Skeletal muscle satellite cell (primary cell): ENCODE results near the gene TUG1. TPM values are rescaled to one million over a fixed set of nuclear protein-coding genes. Genes with fewer than 3 reads are reported as not detected.

Experiments used
- H3K27me3 ChIP-seq: 2 replicates; pipeline ENCODE4 v1.7.0; 2013; ENCODE audit warnings: low read length; ENCODE audit not compliant: control insufficient read depth, insufficient read depth
- H3K36me3 ChIP-seq: 2 replicates; pipeline ENCODE4 v1.7.0; 2013; ENCODE audit warnings: mild to moderate bottlenecking, control low read depth, low read length; ENCODE audit not compliant: insufficient read depth
- H3K4me1 ChIP-seq: 2 replicates; pipeline ENCODE4 v1.7.0; 2013; ENCODE audit warnings: low read length; ENCODE audit not compliant: control insufficient read depth, insufficient read depth
- H3K4me2 ChIP-seq: 2 replicates; pipeline ENCODE4 v1.7.0; 2013; ENCODE audit warnings: mild to moderate bottlenecking, low read length
- H3K4me3 ChIP-seq: 2 replicates; pipeline ENCODE4 v1.7.0; 2013; ENCODE audit warnings: low read length
- H3K9ac ChIP-seq: 2 replicates; pipeline ENCODE4 v1.7.0; 2013; ENCODE audit warnings: mild to moderate bottlenecking, low read depth, low read length, moderate library complexity
- H3K9me3 ChIP-seq: replicated peaks from 2 replicates; pipeline ENCODE4 v1.7.0; 2013; ENCODE audit warnings: mild to moderate bottlenecking, control low read depth, low read length
- total RNA-seq: library from RNA; depleted of rRNA; stranded (reverse); fragments of >200 nt; gene quantifications from 2 replicates; pipeline ENCODE4 v1.2.3, GENCODE V29; 2012; rRNA removed

Gene TUG1
- 41.3 and 43.1 TPM in 2 replicates for total RNA-seq

DNA sequence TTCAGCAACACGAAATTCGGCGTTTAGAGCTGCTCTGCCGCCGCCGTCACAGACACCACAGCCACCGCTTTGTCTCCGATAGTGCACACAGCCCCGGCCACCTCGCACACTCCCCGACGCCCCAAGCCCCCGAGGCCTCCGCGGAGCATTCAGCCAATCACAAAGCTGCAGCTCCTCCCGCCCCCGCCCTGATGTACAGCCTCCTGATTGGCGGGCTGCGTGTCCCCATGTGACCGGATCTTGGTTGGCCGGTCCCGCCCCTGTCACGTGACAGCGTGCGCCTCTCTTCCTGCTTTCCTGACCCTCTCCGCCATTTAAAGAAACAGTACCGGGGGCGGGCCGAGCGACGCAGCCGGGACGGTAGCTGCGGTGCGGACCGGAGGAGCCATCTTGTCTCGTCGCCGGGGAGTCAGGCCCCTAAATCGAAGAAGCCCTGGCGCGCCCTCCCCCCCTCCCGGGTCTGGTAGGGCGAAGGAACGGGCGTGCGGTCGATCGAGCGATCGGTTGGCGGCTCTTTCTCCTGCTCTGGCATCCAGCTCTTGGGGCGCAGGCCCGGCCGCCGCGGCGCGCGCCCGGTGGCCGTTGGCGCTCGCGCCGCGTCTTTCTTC lies at the start of gene TUG1:
TUG1 (plus strand) TSS at position 342 of the 608 bp plus-strand sequence.
- H3K4me1 ChIP-seq, result peaks cover 23% of the 10 kb centered on the region
- H3K36me3 ChIP-seq, result peaks cover 36% of the 10 kb centered on the region
- peak within 1 kb of the TSS; percentile 95 for H3K9ac ChIP-seq
- H3K9me3 ChIP-seq, result no peaks in the 10 kb centered on the region
- peak within 1 kb of the TSS; percentile 86 for H3K4me3 ChIP-seq
- H3K27me3 ChIP-seq, result no peaks in the 10 kb centered on the region
- peak within 1 kb of the TSS; percentile 89 for H3K4me2 ChIP-seq

DNA sequence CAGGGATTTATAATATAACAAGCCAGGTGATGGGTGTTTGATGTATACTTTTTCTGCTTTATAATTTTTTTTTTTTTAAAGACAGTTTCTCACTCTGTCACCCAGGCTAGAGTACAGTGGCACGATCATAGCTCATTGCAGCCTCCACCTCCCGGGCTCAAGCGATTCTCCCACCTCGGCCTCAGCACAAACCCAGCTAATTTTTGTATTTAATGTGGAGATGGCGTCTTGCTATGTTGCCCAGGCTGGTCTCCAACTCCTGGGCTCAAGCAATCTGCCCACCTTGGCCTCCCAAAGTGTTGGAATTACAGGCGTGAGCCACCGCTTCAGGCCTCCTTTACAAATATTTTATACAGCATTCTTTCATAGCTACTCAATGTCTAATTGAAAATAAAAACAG lies 49.1 kb upstream of the TUG1 start:
- H3K36me3 ChIP-seq, result peaks cover 2% of the 10 kb centered on the region
- H3K9ac ChIP-seq, result no peak overlapping the region
- H3K4me1 ChIP-seq, result no peaks in the 10 kb centered on the region
- H3K27me3 ChIP-seq, result no peaks in the 10 kb centered on the region
- no peak overlapping the region for H3K4me3 ChIP-seq
- no peaks in the 10 kb centered on the region for H3K9me3 ChIP-seq
- no peak overlapping the region for H3K4me2 ChIP-seq

DNA sequence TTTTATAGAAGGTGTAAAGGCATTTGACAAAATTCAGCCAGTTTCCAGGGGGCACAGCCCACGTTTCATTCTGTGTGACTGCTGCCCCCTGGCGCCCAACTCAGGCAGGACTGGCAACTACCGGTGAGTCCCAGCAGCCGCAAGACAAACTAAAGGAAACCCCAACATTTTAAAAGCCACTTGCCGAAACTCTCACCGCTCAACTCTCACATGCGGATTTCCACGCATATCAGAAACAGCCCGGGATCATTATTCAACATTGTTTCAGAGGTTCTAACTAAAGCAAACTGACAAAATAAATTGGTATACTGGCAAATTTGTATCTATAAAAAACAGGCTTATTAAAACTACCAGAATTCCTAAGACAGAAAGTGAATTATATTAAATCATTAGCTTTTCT lies 48.7 kb upstream of the TUG1 start:
- Histone ChIP-seq H3K4me1 (no peaks in the 10 kb centered on the region), H3K36me3 (peaks cover 7% of the 10 kb centered on the region), H3K9ac (no peak overlapping the region), H3K4me2 (peak overlapping the region; percentile 34), H3K9me3 (no peaks in the 10 kb centered on the region), H3K27me3 (no peaks in the 10 kb centered on the region), H3K4me3 (no peak overlapping the region)

DNA sequence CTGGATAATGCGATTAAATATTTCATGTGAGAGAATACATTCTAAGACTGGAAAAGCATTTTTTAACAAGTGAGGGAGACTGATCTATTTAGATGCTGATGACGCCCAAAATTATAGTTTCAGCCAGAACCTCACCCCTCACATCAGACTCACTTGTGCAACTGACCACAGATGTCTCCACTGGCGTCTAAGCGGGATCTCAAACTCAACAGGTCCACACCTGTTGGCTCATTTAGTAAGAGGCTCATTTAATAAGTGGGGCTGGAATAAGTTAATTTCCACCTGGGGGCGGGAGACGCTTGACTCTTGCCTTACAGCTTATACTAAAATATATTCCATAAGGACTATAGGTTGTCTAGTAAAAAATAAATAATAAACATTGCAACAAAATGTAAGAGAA lies 48.0 kb upstream of the TUG1 start:
- Histone ChIP-seq H3K36me3 (peaks cover 13% of the 10 kb centered on the region), H3K4me3 (no peak overlapping the region), H3K4me1 (no peaks in the 10 kb centered on the region), H3K27me3 (no peaks in the 10 kb centered on the region), H3K4me2 (peak overlapping the region; percentile 73), H3K9ac (no peak overlapping the region), H3K9me3 (no peaks in the 10 kb centered on the region)

DNA sequence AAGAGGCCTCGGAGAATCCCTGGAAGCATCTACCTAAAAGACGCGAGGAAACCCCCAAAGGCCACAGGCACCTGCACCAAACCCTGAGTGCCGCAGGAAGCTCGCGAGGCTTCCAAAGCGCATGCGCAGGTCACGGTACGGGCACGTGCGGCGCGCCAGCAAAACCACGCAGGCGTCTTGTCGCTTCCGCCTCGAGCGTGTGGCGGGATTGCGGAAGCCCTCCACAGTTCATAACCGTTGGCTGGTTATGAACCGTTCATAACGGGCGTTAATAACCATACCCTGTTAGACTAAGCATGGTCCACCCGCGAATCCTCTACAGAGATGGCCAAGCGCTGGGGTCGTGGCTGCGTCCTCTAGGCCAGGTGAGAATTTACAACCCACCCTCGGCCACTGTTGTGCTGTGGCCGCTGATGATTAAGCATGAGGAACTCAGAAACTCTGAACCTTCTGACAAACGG lies 46.9 kb upstream of the TUG1 start:
- Histone ChIP-seq H3K4me3 (peak overlapping the region; percentile 43), H3K4me2 (peak overlapping the region; percentile 73), H3K4me1 (no peaks in the 10 kb centered on the region), H3K9me3 (no peaks in the 10 kb centered on the region), H3K36me3 (peaks cover 20% of the 10 kb centered on the region), H3K9ac (no peak overlapping the region), H3K27me3 (no peaks in the 10 kb centered on the region)

DNA sequence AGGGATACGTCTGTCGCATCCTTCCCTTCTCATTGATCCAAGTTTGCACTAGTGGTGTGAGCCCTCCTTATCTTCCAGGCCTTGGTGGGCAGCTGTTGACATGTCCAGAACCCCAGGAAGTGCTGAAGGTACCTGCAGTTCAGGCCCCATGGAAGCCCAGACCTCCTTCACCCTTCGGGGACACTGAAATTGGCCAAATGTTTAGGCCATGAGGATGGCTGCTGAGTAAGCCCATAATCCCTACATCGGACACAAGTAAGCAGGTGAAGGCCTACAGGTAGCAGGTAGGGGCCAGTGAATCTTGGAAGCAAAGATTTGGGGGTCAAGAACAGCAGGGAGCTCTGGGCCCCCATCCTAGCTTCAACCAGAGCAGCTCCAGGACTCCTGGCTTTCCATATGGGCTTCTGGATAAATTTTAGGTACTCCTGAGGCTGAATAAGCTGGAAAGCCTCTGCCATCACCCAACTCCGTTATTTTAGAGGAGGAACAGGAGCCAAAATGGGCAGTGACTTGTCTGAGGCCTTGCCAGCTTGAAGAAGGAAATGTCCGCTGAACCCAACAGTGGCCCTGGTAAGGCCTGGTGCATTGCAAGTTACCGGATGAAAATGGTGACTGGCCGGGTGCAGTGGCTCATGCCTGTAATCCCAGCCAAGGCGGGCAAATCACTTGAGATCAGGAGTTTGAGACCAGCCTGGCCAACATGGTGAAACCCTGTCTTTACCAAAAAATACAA lies 45.7 kb upstream of the TUG1 start:
- Histone ChIP-seq H3K4me3 (no peak overlapping the region), H3K27me3 (no peaks in the 10 kb centered on the region), H3K9ac (no peak overlapping the region), H3K9me3 (no peaks in the 10 kb centered on the region), H3K36me3 (peaks cover 30% of the 10 kb centered on the region), H3K4me1 (no peaks in the 10 kb centered on the region), H3K4me2 (no peak overlapping the region)

DNA sequence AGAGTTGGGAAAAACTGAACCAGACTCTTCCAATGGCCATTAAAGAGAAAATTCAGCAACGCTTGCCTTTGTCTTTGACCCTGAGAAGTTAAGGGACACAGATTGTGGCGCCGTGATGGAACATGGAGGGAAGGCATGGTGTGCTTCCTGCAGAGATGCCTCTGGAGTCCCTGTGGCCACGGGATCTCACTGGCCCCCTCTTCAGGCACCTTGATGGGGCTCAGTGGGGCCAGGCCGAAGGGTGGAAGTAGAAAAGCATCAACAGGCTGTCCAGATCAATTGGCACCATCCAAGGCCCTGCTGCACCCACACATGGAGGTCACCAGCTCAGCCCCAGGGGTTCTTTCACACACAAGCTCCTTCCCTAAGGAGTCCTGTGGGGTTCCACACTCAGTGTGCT lies 43.4 kb upstream of the TUG1 start:
- Histone ChIP-seq H3K4me2 (no peak overlapping the region), H3K9me3 (no peaks in the 10 kb centered on the region), H3K4me1 (no peaks in the 10 kb centered on the region), H3K4me3 (no peak overlapping the region), H3K9ac (no peak overlapping the region), H3K27me3 (no peaks in the 10 kb centered on the region), H3K36me3 (peaks cover 47% of the 10 kb centered on the region)

DNA sequence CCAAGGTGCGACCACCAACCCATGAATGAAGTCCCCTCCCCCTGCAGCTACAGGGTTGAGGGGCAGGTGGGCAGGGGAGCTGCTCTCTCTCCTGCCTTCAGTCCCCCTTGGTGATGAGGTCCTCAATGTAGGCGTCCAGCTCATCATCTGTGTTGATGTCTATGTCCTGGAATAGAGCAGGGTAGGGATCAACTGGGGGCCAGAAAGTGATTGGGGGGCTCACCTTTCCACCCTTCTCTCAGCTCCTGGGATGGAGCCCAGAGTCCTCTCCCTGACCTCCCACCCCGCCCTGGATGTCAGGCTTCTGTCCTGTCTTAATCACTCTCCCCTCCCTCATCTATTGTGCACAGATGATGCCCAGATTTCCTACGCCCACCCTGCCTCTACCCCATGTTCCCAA lies 42.4 kb upstream of the TUG1 start:
- H3K4me1 ChIP-seq, result no peaks in the 10 kb centered on the region
- peaks cover 57% of the 10 kb centered on the region for H3K36me3 ChIP-seq
- no peak overlapping the region for H3K4me2 ChIP-seq
- no peak overlapping the region for H3K9ac ChIP-seq
- no peak overlapping the region for H3K4me3 ChIP-seq
- H3K9me3 ChIP-seq, result no peaks in the 10 kb centered on the region
- no peaks in the 10 kb centered on the region for H3K27me3 ChIP-seq

DNA sequence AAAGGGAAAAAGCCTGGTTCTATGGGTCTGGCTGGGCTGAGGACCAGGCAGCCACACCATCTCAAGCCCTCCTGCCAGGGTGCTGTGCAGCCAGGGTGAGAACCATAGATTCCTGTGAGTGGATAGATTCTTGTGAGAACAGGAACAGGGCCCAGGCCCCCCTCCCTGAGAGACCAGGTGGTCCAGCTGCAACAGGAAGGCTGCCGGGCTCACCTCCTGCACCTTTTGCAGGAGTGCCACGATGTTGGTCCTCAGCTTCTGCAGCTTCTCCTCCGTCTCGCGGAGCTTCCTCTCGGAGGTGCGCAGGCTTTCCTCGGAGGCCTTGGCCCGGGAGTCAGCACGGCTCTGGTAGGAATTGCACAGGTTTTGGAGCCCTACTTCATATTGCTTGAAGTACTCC lies 41.3 kb upstream of the TUG1 start:
- H3K9me3 ChIP-seq, result no peaks in the 10 kb centered on the region
- H3K4me1 ChIP-seq, result no peaks in the 10 kb centered on the region
- no peak overlapping the region for H3K4me3 ChIP-seq
- H3K4me2 ChIP-seq, result no peak overlapping the region
- H3K27me3 ChIP-seq, result no peaks in the 10 kb centered on the region
- H3K9ac ChIP-seq, result no peak overlapping the region
- H3K36me3 ChIP-seq, result peaks cover 68% of the 10 kb centered on the region

DNA sequence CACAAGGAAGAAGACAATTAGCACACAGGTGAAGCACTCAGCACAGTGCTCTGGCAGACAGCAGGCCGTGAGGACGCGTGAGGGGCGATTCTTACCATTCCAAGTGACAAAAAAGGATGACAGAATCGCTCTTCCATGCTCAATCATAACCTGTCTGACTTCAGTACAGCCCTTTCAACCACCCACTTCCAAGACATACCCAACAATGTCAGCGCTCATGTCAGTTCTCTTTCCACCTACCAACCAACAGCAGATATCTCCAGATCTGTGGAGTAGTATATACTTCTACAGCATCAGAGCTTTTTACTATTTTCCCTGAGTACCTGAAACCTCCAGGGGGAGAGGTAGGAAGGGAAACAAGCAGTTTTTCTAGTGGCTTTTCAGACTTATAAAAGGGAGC lies 40.7 kb upstream of the TUG1 start:
- Histone ChIP-seq H3K4me2 (no peak overlapping the region), H3K4me1 (no peaks in the 10 kb centered on the region), H3K36me3 (peaks cover 74% of the 10 kb centered on the region), H3K4me3 (no peak overlapping the region), H3K27me3 (no peaks in the 10 kb centered on the region), H3K9ac (no peak overlapping the region), H3K9me3 (no peaks in the 10 kb centered on the region)

DNA sequence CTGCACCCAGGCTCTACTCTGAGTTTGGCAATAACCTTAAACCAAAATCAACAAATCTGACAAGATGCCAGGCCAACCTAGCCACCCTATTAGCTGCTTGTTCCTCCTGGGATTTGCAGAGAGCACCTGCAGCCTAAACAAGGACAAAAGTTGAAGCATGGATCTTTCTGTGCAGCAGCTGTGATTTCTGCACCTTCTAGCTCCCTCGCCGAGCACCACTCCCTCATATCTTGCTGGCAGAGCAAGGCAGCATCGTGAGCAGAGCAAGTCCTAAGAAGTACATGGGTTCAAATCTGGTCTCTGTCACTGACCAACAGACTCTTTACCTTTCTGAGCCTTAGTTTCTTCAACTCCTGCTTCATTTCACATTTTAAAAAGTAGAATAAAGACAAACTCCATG lies 38.8 kb upstream of the TUG1 start:
- H3K4me2 ChIP-seq, result no peak overlapping the region
- peaks cover 87% of the 10 kb centered on the region for H3K36me3 ChIP-seq
- H3K4me3 ChIP-seq, result no peak overlapping the region
- no peaks in the 10 kb centered on the region for H3K27me3 ChIP-seq
- H3K9me3 ChIP-seq, result no peaks in the 10 kb centered on the region
- H3K4me1 ChIP-seq, result no peaks in the 10 kb centered on the region
- no peak overlapping the region for H3K9ac ChIP-seq
